HepG2 (cell line): ENCODE results near the gene PPAT. TPM values are rescaled to one million over a fixed set of nuclear protein-coding genes. Genes with fewer than 3 reads are reported as not detected.

Experiments used
- HNRNPH1 ChIP-seq: fragments of 200-400 bp; formaldehyde crosslinking; optimal IDR thresholded peaks from 2 replicates; pipeline ENCODE3; 2017; ENCODE audit warnings: mild to moderate bottlenecking, low read depth, low read length
- NFKB2 ChIP-seq: sonication (generic); formaldehyde crosslinking; IDR thresholded peaks from 2 replicates; pipeline ENCODE4 v1.4.0; 2020; ENCODE audit warnings: missing genetic modification reagents, borderline replicate concordance
- NFRKB ChIP-seq: fragments of 450-650 bp; IDR thresholded peaks from 2 replicates; pipeline ENCODE4 v1.6.1; 2017
- RNF219 ChIP-seq: sonication (generic); formaldehyde crosslinking; IDR thresholded peaks from 2 replicates; pipeline ENCODE4 v1.5.0; 2020; ENCODE audit warnings: mild to moderate bottlenecking, missing genetic modification reagents
- SNAPC5 ChIP-seq: sonication (generic); formaldehyde crosslinking; IDR thresholded peaks from 2 replicates; pipeline ENCODE4 v1.8.1; 2023; ENCODE audit warnings: mild to moderate bottlenecking, missing genetic modification reagents, borderline replicate concordance
- THYN1 ChIP-seq: sonication (generic); formaldehyde crosslinking; IDR thresholded peaks from 2 replicates; pipeline ENCODE4 v1.8.1; 2023; ENCODE audit warnings: low read depth, mild to moderate bottlenecking, moderate library complexity, missing genetic modification reagents, borderline replicate concordance
- TOE1 ChIP-seq: sonication (generic); formaldehyde crosslinking; IDR thresholded peaks from 2 replicates; pipeline ENCODE4 v1.4.0; 2020; ENCODE audit warnings: mild to moderate bottlenecking, missing genetic modification reagents
- ZHX1 ChIP-seq: sonication (generic); formaldehyde crosslinking; IDR thresholded peaks from 2 replicates; pipeline ENCODE4 v1.8.1; 2022; ENCODE audit warnings: low read depth, mild to moderate bottlenecking, missing genetic modification reagents
- ZNF318 ChIP-seq: sonication (generic); formaldehyde crosslinking; IDR thresholded peaks from 2 replicates; pipeline ENCODE4 v1.4.0; 2020; ENCODE audit warnings: mild to moderate bottlenecking, missing genetic modification reagents
- ZNF383 ChIP-seq: sonication (generic); formaldehyde crosslinking; IDR thresholded peaks from 2 replicates; pipeline ENCODE4 v1.4.0; 2020; ENCODE audit warnings: missing genetic modification reagents, mild to moderate bottlenecking, borderline replicate concordance
- ZNF503 ChIP-seq: sonication (generic); formaldehyde crosslinking; IDR thresholded peaks from 2 replicates; pipeline ENCODE4 v1.4.0; 2020; ENCODE audit warnings: missing genetic modification reagents
- ZNF615 ChIP-seq: sonication (generic); formaldehyde crosslinking; IDR thresholded peaks from 2 replicates; pipeline ENCODE4 v1.5.0; 2020; ENCODE audit warnings: mild to moderate bottlenecking, missing genetic modification reagents, borderline replicate concordance
- polyA plus RNA-seq, 8 experiments: library from polyadenylated mRNA; depleted of rRNA in 3 of 8; stranded (reverse) in 7 of 8; unstranded in 1 of 8; fragments of >200 nt; fragmentation: Illumina TruSeq in 4 of 8; extraction: Trizol in 4 of 8; gene quantifications; 2 replicates each; pipeline versions ENCODE4 v1.2.1 to v1.2.3, GENCODE V29; 2011 to 2016; ENCODE audit warnings: low read depth in 4 of 8, missing spikeins in 1 of 8, mixed read lengths in 1 of 8; ENCODE audit not compliant: insufficient read depth in 1 of 8
- total RNA-seq, 5 experiments: library from RNA; depleted of rRNA; stranded (reverse); fragments of >200 nt; fragmentation: Illumina TruSeq; extraction: Trizol; gene quantifications; 2 replicates each; pipeline ENCODE4 v1.2.3, GENCODE V29; 2016; ENCODE audit warnings: low read depth in 1 of 5

Gene PPAT
- total and polyA plus RNA-seq, 2 of the 13 experiments (the other 11 are each of a cell fraction or from before 2014, with no cell fraction given), result 16.9 to 62.6 TPM

GRCh38 chr4:56467284-56468096 is 32.1 kb upstream of the PPAT start, which contains the start of gene SRP72 (continued):
- TF ChIP-seq ZHX1 (CRISPR knock-in tag) (0 out of 2 replicates have a peak, but pooled peaks have one; percentile 46), NFKB2 (CRISPR knock-in tag) (no peak; the same call in 1 of the 2 replicates), RNF219 (CRISPR knock-in tag) (0 out of 2 replicates have a peak, but pooled peaks have one; percentile 6), SNAPC5 (CRISPR knock-in tag) (no peak), NFRKB (0 out of 2 replicates have a peak, but pooled peaks have one; percentile 39), HNRNPH1 (no peak), TOE1 (no peak; the same call in 1 of the 2 replicates), ZNF383 (no peak), ZNF615 (CRISPR knock-in tag) (no peak), ZNF503 (no peak), THYN1 (CRISPR knock-in tag) (no peak), ZNF318 (CRISPR knock-in tag) (no peak)
